ENCODE results near the gene TSPEAR. TPM values are rescaled to one million over a fixed set of nuclear protein-coding genes. Genes with fewer than 3 reads are reported as not detected.

Gene TSPEAR
- total RNA-seq, 3 donors from 2014 or later (not counting 1 experiment from before 2014, with no cell fraction given): not detected

GRCh38 chr21:44703731-44704635 lies 7.4 kb downstream of the TSPEAR start:
- Mint-ChIP-seq H3K27me3 (ENCODE audit: low read depth in 2 of 2) (peaks cover 63 to 71% of the 10 kb centered on the region in 2 donors), H3K4me1 (peaks cover 9 to 15% of the 10 kb centered on the region in 2 donors), H3K36me3 (peaks cover 13% of the 10 kb centered on the region), H3K9me3 (peaks cover 0 to 3% of the 10 kb centered on the region in 2 donors), H3K27ac (no peak overlapping the region), H3K4me3 (no peak overlapping the region)
- no peak overlapping the region for H3K4me3 ChIP-seq (ENCODE audit: low read length)
- no peak for TF ChIP-seq CTCF (IDR thresholded peaks at IDR 0.05)
- peaks cover 9% of the 10 kb centered on the region for H3K9me3 ChIP-seq (ENCODE audit: control insufficient read depth, insufficient read depth, low read length)
- no peaks in the 10 kb centered on the region for H3K36me3 ChIP-seq (ENCODE audit: control insufficient read depth, insufficient read depth, low read length)
- 42% methylated on average over 12 of the region's 13 CpGs for whole genome bisulfite sequencing (ENCODE audit: insufficient coverage)
- ATAC-seq (no peak), DNase-seq (no peak)
- H3K27me3 ChIP-seq (ENCODE audit: control insufficient read depth, insufficient read depth, low read length): peaks cover 55% of the 10 kb centered on the region
- H3K4me1 ChIP-seq (ENCODE audit: control insufficient read depth, insufficient read depth, low read length): peaks cover 11% of the 10 kb centered on the region
- H3K27ac ChIP-seq (ENCODE audit: low read length): no peak overlapping the region
- intact Hi-C loops (cut with micrococcal nuclease): no loop called here

DNA sequence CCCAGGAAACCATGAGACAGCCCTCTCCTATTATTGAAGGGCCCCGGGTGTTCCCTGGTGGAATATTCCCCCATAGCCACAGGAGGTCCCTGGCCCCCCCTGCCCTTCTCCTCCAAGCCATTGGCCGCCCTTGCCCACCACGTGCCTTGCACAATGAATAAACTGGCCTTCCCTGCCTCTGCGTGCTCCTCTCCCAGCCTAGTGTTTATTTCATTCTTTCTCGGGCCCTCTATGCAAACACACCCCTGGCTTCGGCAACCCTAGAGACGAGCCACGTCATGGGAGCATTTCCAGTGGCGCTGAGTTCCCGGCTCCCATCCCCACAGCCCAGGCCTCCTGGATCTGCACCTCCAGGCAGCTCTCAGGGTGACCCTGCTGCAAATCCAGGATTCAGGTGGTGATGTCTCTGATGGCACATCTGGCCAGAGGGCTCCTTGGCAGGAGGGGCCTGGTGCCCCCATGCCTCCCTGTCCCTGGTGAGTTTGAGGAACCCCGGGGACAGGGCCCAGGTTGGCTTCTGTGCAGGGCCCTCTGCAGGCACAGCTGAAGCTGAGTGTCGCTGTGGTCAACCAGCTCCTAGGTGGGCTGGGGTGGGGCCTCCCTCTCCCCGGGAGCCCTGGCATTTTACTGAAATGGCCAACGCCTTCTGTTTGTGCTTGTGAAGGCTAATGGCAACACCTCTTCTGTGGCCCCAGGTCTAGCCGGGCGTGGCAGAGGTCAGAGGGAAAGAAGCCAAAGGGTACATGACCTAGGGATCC lies 8.2 kb downstream of the TSPEAR start:
- Histone ChIP-seq H3K27me3 (ENCODE audit: control insufficient read depth, insufficient read depth, low read length) (peaks cover 56% of the 10 kb centered on the region), H3K36me3 (ENCODE audit: control insufficient read depth, insufficient read depth, low read length) (no peaks in the 10 kb centered on the region), H3K9me3 (ENCODE audit: control insufficient read depth, insufficient read depth, low read length) (peaks cover 9% of the 10 kb centered on the region), H3K4me3 (ENCODE audit: low read length) (no peak overlapping the region), H3K27ac (ENCODE audit: low read length) (no peak overlapping the region), H3K4me1 (ENCODE audit: control insufficient read depth, insufficient read depth, low read length) (peaks cover 11% of the 10 kb centered on the region)
- DNase-seq (no peak), ATAC-seq (no peak)
- peaks cover 13% of the 10 kb centered on the region for H3K36me3 Mint-ChIP-seq
- no peak for TF ChIP-seq CTCF (IDR thresholded peaks at IDR 0.05)
- 57% methylated on average over 16 of the region's 16 CpGs for WGBS (ENCODE audit: insufficient coverage)
- H3K9me3 Mint-ChIP-seq: peaks cover 0 to 3% of the 10 kb centered on the region in 2 donors
- intact Hi-C loops (cut with micrococcal nuclease): no loop called here
- no peak overlapping the region for H3K27ac Mint-ChIP-seq
- H3K4me1 Mint-ChIP-seq: peaks cover 9 to 15% of the 10 kb centered on the region in 2 donors
- peaks cover 66 to 72% of the 10 kb centered on the region in 2 donors for H3K27me3 Mint-ChIP-seq (ENCODE audit: low read depth in 2 of 2)
- H3K4me3 Mint-ChIP-seq: no peak overlapping the region

GRCh38 chr21:44702111-44702972 lies 9.0 kb downstream of the TSPEAR start:
- Histone ChIP-seq H3K9me3 (ENCODE audit: control insufficient read depth, insufficient read depth, low read length) (peaks cover 9% of the 10 kb centered on the region), H3K27ac (ENCODE audit: low read length) (no peak overlapping the region), H3K27me3 (ENCODE audit: control insufficient read depth, insufficient read depth, low read length) (peaks cover 55% of the 10 kb centered on the region), H3K4me1 (ENCODE audit: control insufficient read depth, insufficient read depth, low read length) (peaks cover 11% of the 10 kb centered on the region), H3K4me3 (ENCODE audit: low read length) (no peak overlapping the region), H3K36me3 (ENCODE audit: control insufficient read depth, insufficient read depth, low read length) (no peaks in the 10 kb centered on the region)
- H3K4me3 Mint-ChIP-seq: no peak overlapping the region
- TF ChIP-seq CTCF (IDR thresholded peaks at IDR 0.05): no peak
- DNase-seq (no peak), ATAC-seq (no peak)
- H3K27ac Mint-ChIP-seq: no peak overlapping the region
- peaks cover 9 to 23% of the 10 kb centered on the region in 2 donors for H3K4me1 Mint-ChIP-seq
- H3K36me3 Mint-ChIP-seq: peaks cover 13% of the 10 kb centered on the region
- H3K27me3 Mint-ChIP-seq (ENCODE audit: low read depth in 2 of 2): peaks cover 67 to 72% of the 10 kb centered on the region in 2 donors
- 79% methylated on average over 22 of the region's 22 CpGs for WGBS (ENCODE audit: insufficient coverage)
- intact Hi-C loops (cut with micrococcal nuclease): no loop called here
- H3K9me3 Mint-ChIP-seq: peaks cover 0 to 3% of the 10 kb centered on the region in 2 donors
